Naive thymus-derived CD8-positive, alpha-beta T cell (primary cell): Measurements from ENCODE around the gene MIXL1. TPM values are rescaled to one million over a fixed set of nuclear protein-coding genes. Genes with fewer than 3 reads are reported as not detected.
A peak's percentile ranks its signal among the peaks of the same experiment; 100 is the strongest.
"Not testable (repeated sequence)": the region's sequence is repeated elsewhere in the genome, so short reads cannot be mapped to it uniquely, and the experiment has no call there.

Source experiments
- ATAC-seq, 2 donors: fragments of 150-1000 bp; cut with Tn5 transposase in 1 of 2; sonication (Bioruptor Pico), chemical (Tn5 transposase) in 1 of 2; 1 replicate in 1 of 2; 2 replicates in 1 of 2; pipeline ENCODE4 v1.10.0; 2021; ENCODE audit warnings: mild to moderate bottlenecking in 2 of 2, moderate library complexity in 2 of 2
- POLR2A ChIA-PET: fragments of 350-600 bp; sonication (Branson Sonifier 250); formaldehyde crosslinking; loops from one replicate; lab custom pipeline; 2021; ENCODE audit warnings: antibody characterized with exemption; lab: Charles Lee
- DNase-seq, 10 donors: peaks; one replicate each; pipeline versions ENCODE4 v3.0.0 to v3.0.0-alpha.2; 2020 to 2022
- H3K27ac Mint-ChIP-seq, 10 donors: one replicate each; pipeline ENCODE4 v1.8.0; 2020 to 2022; ENCODE audit warnings: mild to moderate bottlenecking in 10 of 10, mixed read lengths in 10 of 10, moderate library complexity in 4 of 10, inconsistent platforms in 1 of 10
- H3K27me3 Mint-ChIP-seq, 5 donors: one replicate each; pipeline ENCODE4 v1.8.0; 2021 to 2022; ENCODE audit warnings: mixed read lengths in 5 of 5
- H3K36me3 Mint-ChIP-seq, 3 donors: one replicate each; pipeline ENCODE4 v1.8.0; 2020 to 2022; ENCODE audit warnings: mixed read lengths in 3 of 3, mild to moderate bottlenecking in 2 of 3, inconsistent platforms in 1 of 3
- H3K4me1 Mint-ChIP-seq, 4 donors: one replicate each; pipeline ENCODE4 v1.8.0; 2021 to 2022; ENCODE audit warnings: mixed read lengths in 4 of 4
- H3K4me3 Mint-ChIP-seq, 10 donors: one replicate each; pipeline ENCODE4 v1.8.0; 2020 to 2022; ENCODE audit warnings: mild to moderate bottlenecking in 10 of 10, mixed read lengths in 10 of 10, moderate library complexity in 6 of 10, inconsistent platforms in 1 of 10
- H3K9me3 Mint-ChIP-seq, 9 donors: one replicate each; pipeline ENCODE4 v1.8.0; 2020 to 2022; ENCODE audit warnings: mixed read lengths in 9 of 9, mild to moderate bottlenecking in 3 of 9, inconsistent platforms in 1 of 9, moderate library complexity in 1 of 9
- polyA plus RNA-seq, 3 donors: library from polyadenylated mRNA; unstranded; fragments of 300-500 nt; fragmentation: Illumina TruSeq; gene quantifications; one replicate each; pipeline ENCODE4 v1.2.3, GENCODE V29; 2021
- total RNA-seq, 8 experiments: library from RNA in 2 of 8; stranded (reverse) in 2 of 8; gene quantifications; one replicate each; pipeline ENCODE4 v1.2.3 and lab custom pipeline; 2021 to 2026

Gene MIXL1
- total and polyA plus RNA-seq, 5 experiments from 2014 or later: 0.13 TPM; not detected in 4

GRCh38 chr1:226220473-226221189, 2.8 kb upstream of the MIXL1 start:
- peaks cover 5 to 25% (median 15%) of the 10 kb centered on the region in 5 donors for H3K27me3 Mint-ChIP-seq
- DNase-seq: no peak
- no peak overlapping the region for H3K27ac Mint-ChIP-seq
- H3K4me1 Mint-ChIP-seq: peaks cover 3 to 8% (median 5%) of the 10 kb centered on the region in 4 donors
- POLR2A ChIA-PET: interaction anchor here (0.5 kb wide), 1 partner anchor 51 kb away, joined by 3 read pairs; no protein-coding TSS in a partner anchor
- no peak for ATAC-seq
- no peak overlapping the region for H3K4me3 Mint-ChIP-seq
- no peaks in the 10 kb centered on the region for H3K36me3 Mint-ChIP-seq
- no peaks in the 10 kb centered on the region for H3K9me3 Mint-ChIP-seq

- peaks cover 9 to 38% (median 25%) of the 10 kb centered on the region in 5 donors for H3K27me3 Mint-ChIP-seq
- peak overlapping the region; percentile 33 to 85 (median 51) for H3K4me3 Mint-ChIP-seq
- H3K9me3 Mint-ChIP-seq: no peaks in the 10 kb centered on the region
- ATAC-seq (no peak), DNase-seq (no peak)
- peaks cover 0 to 4% (median under 1%) of the 10 kb centered on the region in 3 donors for H3K36me3 Mint-ChIP-seq
- POLR2A ChIA-PET: no interaction called here
- H3K4me1 Mint-ChIP-seq: peaks cover 5 to 8% (median 5%) of the 10 kb centered on the region in 4 donors
- no peak overlapping the region for H3K27ac Mint-ChIP-seq
Measured at GRCh38 chr1:226222686-226223085, 778 bp upstream of the MIXL1 start.

GRCh38 chr1:226223786-226224244, 351 bp downstream of the MIXL1 start:
- POLR2A ChIA-PET: interaction anchor here (0.5 kb wide), 1 partner anchor 42 kb away, joined by 3 read pairs; no protein-coding TSS in a partner anchor
- Mint-ChIP-seq H3K9me3 (no peaks in the 10 kb centered on the region), H3K27me3 (peaks cover 9 to 38% (median 25%) of the 10 kb centered on the region in 5 donors), H3K4me1 (peaks cover 5 to 8% (median 5%) of the 10 kb centered on the region in 4 donors), H3K36me3 (peaks cover 2 to 4% (median 2%) of the 10 kb centered on the region in 3 donors), H3K27ac (peak overlapping the region in 1 of 10 donors; percentile 51), H3K4me3 (peak overlapping the region; percentile 72 to 87 (median 80))
- peak; percentile 79 to 81 for ATAC-seq
- DNase-seq: peak in 6 of 10 donors; percentile 8 to 38 (median 16)

- Mint-ChIP-seq H3K4me1 (peaks cover 5 to 8% (median 5%) of the 10 kb centered on the region in 4 donors), H3K27ac (no peak overlapping the region), H3K4me3 (no peak overlapping the region), H3K36me3 (peaks cover 10 to 20% (median 10%) of the 10 kb centered on the region in 3 donors), H3K27me3 (peaks cover 9 to 36% (median 20%) of the 10 kb centered on the region in 5 donors), H3K9me3 (no peaks in the 10 kb centered on the region)
- ATAC-seq (no peak), DNase-seq (no peak)
- POLR2A ChIA-PET: interaction anchor here (0.7 kb wide), 1 partner anchor 29 kb away, joined by 3 read pairs; no protein-coding TSS in a partner anchor
Measured at GRCh38 chr1:226226601-226227000, 3.1 kb downstream of the MIXL1 start.

- Mint-ChIP-seq H3K27me3 (no peaks in the 10 kb centered on the region), H3K4me1 (no peaks in the 10 kb centered on the region), H3K9me3 (no peaks in the 10 kb centered on the region), H3K27ac (no peak overlapping the region), H3K4me3 (no peak overlapping the region), H3K36me3 (peaks cover 14 to 62% (median 21%) of the 10 kb centered on the region in 3 donors)
- no peak for ATAC-seq
- POLR2A ChIA-PET: no interaction called here
- no peak for DNase-seq
Measured at GRCh38 chr1:226233293-226233692, 9.8 kb downstream of the MIXL1 start.

- H3K27me3 Mint-ChIP-seq: no peaks in the 10 kb centered on the region
- ATAC-seq (no peak), DNase-seq (no peak)
- POLR2A ChIA-PET: no interaction called here
- H3K36me3 Mint-ChIP-seq: peaks cover 14 to 67% (median 23%) of the 10 kb centered on the region in 3 donors
- no peaks in the 10 kb centered on the region for H3K9me3 Mint-ChIP-seq
- H3K4me1 Mint-ChIP-seq: no peaks in the 10 kb centered on the region
- H3K27ac Mint-ChIP-seq: peak overlapping the region in 1 of 10 donors; percentile 9
- no peak overlapping the region for H3K4me3 Mint-ChIP-seq
Measured at GRCh38 chr1:226233806-226234205, 10.3 kb downstream of the MIXL1 start.

GRCh38 chr1:226236826-226237225, 13.4 kb downstream of the MIXL1 start:
- H3K9me3 Mint-ChIP-seq: no peaks in the 10 kb centered on the region
- no peak for ATAC-seq
- H3K4me3 Mint-ChIP-seq: no peak overlapping the region
- no peak for DNase-seq
- no peak overlapping the region for H3K27ac Mint-ChIP-seq
- no peaks in the 10 kb centered on the region for H3K27me3 Mint-ChIP-seq
- POLR2A ChIA-PET: interaction anchor here (0.7 kb wide), 1 partner anchor 473 kb away, joined by 5 read pairs; no protein-coding TSS in a partner anchor
- no peaks in the 10 kb centered on the region for H3K4me1 Mint-ChIP-seq
- H3K36me3 Mint-ChIP-seq: peaks cover 8 to 58% (median 22%) of the 10 kb centered on the region in 3 donors

GRCh38 chr1:226239421-226239820, 16.0 kb downstream of the MIXL1 start:
- peaks cover 3 to 46% (median 22%) of the 10 kb centered on the region in 3 donors for H3K36me3 Mint-ChIP-seq
- POLR2A ChIA-PET: no interaction called here
- no peak overlapping the region for H3K4me3 Mint-ChIP-seq
- no peaks in the 10 kb centered on the region for H3K9me3 Mint-ChIP-seq
- H3K27me3 Mint-ChIP-seq: no peaks in the 10 kb centered on the region
- ATAC-seq (no peak), DNase-seq (no peak)
- no peak overlapping the region for H3K27ac Mint-ChIP-seq
- no peaks in the 10 kb centered on the region for H3K4me1 Mint-ChIP-seq

- no peaks in the 10 kb centered on the region for H3K4me1 Mint-ChIP-seq
- H3K9me3 Mint-ChIP-seq: no peaks in the 10 kb centered on the region
- ATAC-seq (no peak), DNase-seq (no peak)
- H3K4me3 Mint-ChIP-seq: no peak overlapping the region
- H3K27ac Mint-ChIP-seq: no peak overlapping the region
- no peaks in the 10 kb centered on the region for H3K27me3 Mint-ChIP-seq
- POLR2A ChIA-PET: no interaction called here
- peaks cover 0 to 52% (median 13%) of the 10 kb centered on the region in 3 donors for H3K36me3 Mint-ChIP-seq
Measured at GRCh38 chr1:226248091-226248490, 24.6 kb downstream of the MIXL1 start.

- DNase-seq (no peak), ATAC-seq (no peak)
- no peaks in the 10 kb centered on the region for H3K27me3 Mint-ChIP-seq
- H3K4me1 Mint-ChIP-seq: no peaks in the 10 kb centered on the region
- peaks cover 0 to 54% (median 15%) of the 10 kb centered on the region in 3 donors for H3K36me3 Mint-ChIP-seq
- POLR2A ChIA-PET: no interaction called here
- no peak overlapping the region for H3K27ac Mint-ChIP-seq
- no peaks in the 10 kb centered on the region for H3K9me3 Mint-ChIP-seq
- no peak overlapping the region for H3K4me3 Mint-ChIP-seq
Measured at GRCh38 chr1:226248796-226249195, 25.3 kb downstream of the MIXL1 start.

GRCh38 chr1:226250511-226250910, 27.0 kb downstream of the MIXL1 start:
- H3K27me3 Mint-ChIP-seq: no peaks in the 10 kb centered on the region
- POLR2A ChIA-PET: no interaction called here
- DNase-seq (no peak), ATAC-seq (no peak)
- H3K9me3 Mint-ChIP-seq: no peaks in the 10 kb centered on the region
- peaks cover 0 to 52% (median 10%) of the 10 kb centered on the region in 3 donors for H3K36me3 Mint-ChIP-seq
- H3K27ac Mint-ChIP-seq: no peak overlapping the region
- H3K4me3 Mint-ChIP-seq: no peak overlapping the region
- H3K4me1 Mint-ChIP-seq: no peaks in the 10 kb centered on the region

GRCh38 chr1:226252841-226253240, 29.4 kb downstream of the MIXL1 start:
- H3K4me1 Mint-ChIP-seq, H3K9me3 Mint-ChIP-seq, H3K4me3 Mint-ChIP-seq, H3K27ac Mint-ChIP-seq, H3K27me3 Mint-ChIP-seq, DNase-seq, ATAC-seq, POLR2A ChIA-PET: not testable (repeated sequence)
- H3K36me3 Mint-ChIP-seq: peaks cover 0 to 45% (median 10%) of the 10 kb centered on the region in 3 donors

GRCh38 chr1:226253933-226254332, 30.5 kb downstream of the MIXL1 start:
- peak overlapping the region in 1 of 10 donors; percentile 72 for H3K27ac Mint-ChIP-seq
- no peak overlapping the region for H3K4me3 Mint-ChIP-seq
- H3K36me3 Mint-ChIP-seq: peaks cover 0 to 42% (median 8%) of the 10 kb centered on the region in 3 donors
- H3K4me1 Mint-ChIP-seq: no peaks in the 10 kb centered on the region
- H3K27me3 Mint-ChIP-seq: no peaks in the 10 kb centered on the region
- H3K9me3 Mint-ChIP-seq: no peaks in the 10 kb centered on the region
- POLR2A ChIA-PET: no interaction called here
- ATAC-seq: no peak
- no peak for DNase-seq
